HL-60 (cell line): Measurements from ENCODE around the gene SFT2D3.

Source experiments
- CTCF ChIP-seq: IDR thresholded peaks from one replicate; pipeline ENCODE4 v1.5.1; 2011; ENCODE audit warnings: low read length, control low read depth, inconsistent platforms; ENCODE audit not compliant: insufficient read depth
- GABPA ChIP-seq: IDR thresholded peaks from 2 replicates; pipeline ENCODE4 v1.6.1; 2012; ENCODE audit warnings: low read depth
- POLR2AphosphoS5 ChIP-seq: IDR thresholded peaks from 2 replicates; pipeline ENCODE4 v1.6.1; 2012; ENCODE audit warnings: low read depth
- REST ChIP-seq: IDR thresholded peaks from 2 replicates; pipeline ENCODE4 v1.6.1; 2012; ENCODE audit warnings: low read depth; ENCODE audit not compliant: insufficient replicate concordance

- no peak for TF ChIP-seq CTCF
- TF ChIP-seq GABPA, result no peak
- no peak for TF ChIP-seq REST
- TF ChIP-seq POLR2AphosphoS5, result no peak
Observed at GRCh38 chr2:127683757-127684156, 17.5 kb upstream of the SFT2D3 start.
